ENCODE results near the gene PODXL. TPM values are rescaled to one million over a fixed set of nuclear protein-coding genes. Genes with fewer than 3 reads are reported as not detected.

The PODXL gene
- total and polyA plus RNA-seq, 2 of the 8 experiments (the other 6 are each of a cell fraction or from before 2014, with no cell fraction given) = 638 to 925 TPM

- peak; percentile 20 for TF ChIP-seq CHD7 (IDR thresholded peaks at IDR 0.05; ENCODE audit: insufficient replicate concordance, low read length)
- TF ChIP-seq SUZ12 (IDR thresholded peaks at IDR 0.05; ENCODE audit: low read length) = no peak
- TF ChIP-seq, protein P1, sequence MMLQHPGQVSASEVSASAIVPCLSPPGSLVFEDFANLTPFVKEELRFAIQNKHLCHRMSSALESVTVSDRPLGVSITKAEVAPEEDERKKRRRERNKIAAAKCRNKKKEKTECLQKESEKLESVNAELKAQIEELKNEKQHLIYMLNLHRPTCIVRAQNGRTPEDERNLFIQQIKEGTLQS (IDR thresholded peaks at IDR 0.05; ENCODE audit: insufficient read depth, low read depth, low read length) = no peak
- TF ChIP-seq, protein P2, sequence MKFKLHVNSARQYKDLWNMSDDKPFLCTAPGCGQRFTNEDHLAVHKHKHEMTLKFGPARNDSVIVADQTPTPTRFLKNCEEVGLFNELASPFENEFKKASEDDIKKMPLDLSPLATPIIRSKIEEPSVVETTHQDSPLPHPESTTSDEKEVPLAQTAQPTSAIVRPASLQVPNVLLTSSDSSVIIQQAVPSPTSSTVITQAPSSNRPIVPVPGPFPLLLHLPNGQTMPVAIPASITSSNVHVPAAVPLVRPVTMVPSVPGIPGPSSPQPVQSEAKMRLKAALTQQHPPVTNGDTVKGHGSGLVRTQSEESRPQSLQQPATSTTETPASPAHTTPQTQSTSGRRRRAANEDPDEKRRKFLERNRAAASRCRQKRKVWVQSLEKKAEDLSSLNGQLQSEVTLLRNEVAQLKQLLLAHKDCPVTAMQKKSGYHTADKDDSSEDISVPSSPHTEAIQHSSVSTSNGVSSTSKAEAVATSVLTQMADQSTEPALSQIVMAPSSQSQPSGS (IDR thresholded peaks at IDR 0.05; ENCODE audit: low read length) = peak; percentile 90
- peak; percentile 73; the same call in 1 of the 2 replicates for TF ChIP-seq YY1 (IDR thresholded peaks at IDR 0.05; ENCODE audit: low read depth, low read length)
- TF ChIP-seq TCF12 (IDR thresholded peaks at IDR 0.05; ENCODE audit: low read depth, low read length) = 0 out of 2 replicates have a peak, but pooled peaks have one; percentile 61
- TF ChIP-seq CREB1 (IDR thresholded peaks at IDR 0.05) = no peak
- peak; percentile 64 for TF ChIP-seq NANOG (IDR thresholded peaks at IDR 0.05; ENCODE audit: insufficient read depth, low read depth, low read length, poor library complexity, severe bottlenecking)
- peak; percentile 86 for TF ChIP-seq SP1 (IDR thresholded peaks at IDR 0.05; ENCODE audit: low read depth, low read length)
These were observed 49.0 kb upstream of the PODXL start (continued) for GRCh38 chr7:131605280-131605878.

All from H1 (cell line).